ENCODE data around the gene AUTS2.

DNA sequence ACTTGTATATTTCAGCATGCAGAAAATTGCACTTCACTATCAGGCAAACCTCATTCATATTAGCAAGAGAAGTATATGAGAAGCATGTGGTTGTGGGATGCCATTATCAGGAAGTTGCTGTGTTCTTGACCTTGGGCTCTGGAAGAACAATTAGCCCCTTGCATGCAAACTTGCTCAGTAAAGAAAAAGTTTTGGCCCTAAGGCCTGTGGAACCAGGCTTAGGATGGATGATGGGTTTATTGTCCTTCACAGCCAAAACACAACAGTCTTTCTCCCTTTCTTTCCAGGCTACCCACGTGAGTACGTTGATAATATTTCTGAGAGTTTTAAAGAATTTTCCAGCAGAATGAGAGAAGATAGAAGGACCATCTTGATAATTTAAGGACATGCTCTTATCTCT, 166.4 kb downstream of the AUTS2 start:
- TF ChIP-seq, protein P1, sequence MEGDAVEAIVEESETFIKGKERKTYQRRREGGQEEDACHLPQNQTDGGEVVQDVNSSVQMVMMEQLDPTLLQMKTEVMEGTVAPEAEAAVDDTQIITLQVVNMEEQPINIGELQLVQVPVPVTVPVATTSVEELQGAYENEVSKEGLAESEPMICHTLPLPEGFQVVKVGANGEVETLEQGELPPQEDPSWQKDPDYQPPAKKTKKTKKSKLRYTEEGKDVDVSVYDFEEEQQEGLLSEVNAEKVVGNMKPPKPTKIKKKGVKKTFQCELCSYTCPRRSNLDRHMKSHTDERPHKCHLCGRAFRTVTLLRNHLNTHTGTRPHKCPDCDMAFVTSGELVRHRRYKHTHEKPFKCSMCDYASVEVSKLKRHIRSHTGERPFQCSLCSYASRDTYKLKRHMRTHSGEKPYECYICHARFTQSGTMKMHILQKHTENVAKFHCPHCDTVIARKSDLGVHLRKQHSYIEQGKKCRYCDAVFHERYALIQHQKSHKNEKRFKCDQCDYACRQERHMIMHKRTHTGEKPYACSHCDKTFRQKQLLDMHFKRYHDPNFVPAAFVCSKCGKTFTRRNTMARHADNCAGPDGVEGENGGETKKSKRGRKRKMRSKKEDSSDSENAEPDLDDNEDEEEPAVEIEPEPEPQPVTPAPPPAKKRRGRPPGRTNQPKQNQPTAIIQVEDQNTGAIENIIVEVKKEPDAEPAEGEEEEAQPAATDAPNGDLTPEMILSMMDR (conservative IDR thresholded peaks at IDR 0.05; ENCODE audit: low read depth in 2 of 2): no peak
- no peak for TF ChIP-seq EZH2 (IDR thresholded peaks at IDR 0.05; ENCODE audit: low read depth, unreplicated experiment)
- no peak for TF ChIP-seq CREB1 (CRISPR knock-in tag; IDR thresholded peaks at IDR 0.05; ENCODE audit: low read depth)
- no peak for TF ChIP-seq ZNF331 (CRISPR knock-in tag; IDR thresholded peaks at IDR 0.05; ENCODE audit: low read depth)
- no peak for TF ChIP-seq POLR2AphosphoS5 (IDR thresholded peaks at IDR 0.05; ENCODE audit: low read depth)
- TF ChIP-seq, protein P2, sequence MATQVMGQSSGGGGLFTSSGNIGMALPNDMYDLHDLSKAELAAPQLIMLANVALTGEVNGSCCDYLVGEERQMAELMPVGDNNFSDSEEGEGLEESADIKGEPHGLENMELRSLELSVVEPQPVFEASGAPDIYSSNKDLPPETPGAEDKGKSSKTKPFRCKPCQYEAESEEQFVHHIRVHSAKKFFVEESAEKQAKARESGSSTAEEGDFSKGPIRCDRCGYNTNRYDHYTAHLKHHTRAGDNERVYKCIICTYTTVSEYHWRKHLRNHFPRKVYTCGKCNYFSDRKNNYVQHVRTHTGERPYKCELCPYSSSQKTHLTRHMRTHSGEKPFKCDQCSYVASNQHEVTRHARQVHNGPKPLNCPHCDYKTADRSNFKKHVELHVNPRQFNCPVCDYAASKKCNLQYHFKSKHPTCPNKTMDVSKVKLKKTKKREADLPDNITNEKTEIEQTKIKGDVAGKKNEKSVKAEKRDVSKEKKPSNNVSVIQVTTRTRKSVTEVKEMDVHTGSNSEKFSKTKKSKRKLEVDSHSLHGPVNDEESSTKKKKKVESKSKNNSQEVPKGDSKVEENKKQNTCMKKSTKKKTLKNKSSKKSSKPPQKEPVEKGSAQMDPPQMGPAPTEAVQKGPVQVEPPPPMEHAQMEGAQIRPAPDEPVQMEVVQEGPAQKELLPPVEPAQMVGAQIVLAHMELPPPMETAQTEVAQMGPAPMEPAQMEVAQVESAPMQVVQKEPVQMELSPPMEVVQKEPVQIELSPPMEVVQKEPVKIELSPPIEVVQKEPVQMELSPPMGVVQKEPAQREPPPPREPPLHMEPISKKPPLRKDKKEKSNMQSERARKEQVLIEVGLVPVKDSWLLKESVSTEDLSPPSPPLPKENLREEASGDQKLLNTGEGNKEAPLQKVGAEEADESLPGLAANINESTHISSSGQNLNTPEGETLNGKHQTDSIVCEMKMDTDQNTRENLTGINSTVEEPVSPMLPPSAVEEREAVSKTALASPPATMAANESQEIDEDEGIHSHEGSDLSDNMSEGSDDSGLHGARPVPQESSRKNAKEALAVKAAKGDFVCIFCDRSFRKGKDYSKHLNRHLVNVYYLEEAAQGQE (IDR thresholded peaks at IDR 0.05; ENCODE audit: unreplicated experiment): no peak

Measured in GM23338 (cell line).